HEK293 (cell line): ENCODE results near the gene SRCIN1.

ENCODE experiments used
- CTCF ChIA-PET: fragments of 350-600 bp; formaldehyde crosslinking; extraction: SDS; loops from one replicate; lab custom pipeline; 2021; ENCODE audit warnings: antibody characterized with exemption; lab: Yijun Ruan, JAX
- POLR2A ChIA-PET: fragments of 300-600 bp; formaldehyde crosslinking; extraction: SDS; loops from one replicate; lab custom pipeline; 2020; ENCODE audit warnings: antibody characterized with exemption, inconsistent platforms; lab: Yijun Ruan, JAX
- H3K27ac ChIP-seq: fragments of 200-500 bp; sonication (Bioruptor generic); 2 replicates; pipeline ENCODE4 v1.5.1; 2014; ENCODE audit warnings: low read depth, low read length, control low read depth, inconsistent platforms; ENCODE audit errors: extremely low read depth
- H3K36me3 ChIP-seq, 2 experiments: fragments of 200-500 bp in 1 of 2; sonication (Bioruptor generic) in 1 of 2; 1 replicate in 1 of 2; 2 replicates in 1 of 2; pipeline ENCODE4 v1.5.1; 2014 to 2017; ENCODE audit warnings: inconsistent platforms in 2 of 2, low read length in 2 of 2; ENCODE audit not compliant: control insufficient read depth in 2 of 2, insufficient read depth in 1 of 2
- H3K4me1 ChIP-seq: fragments of 200-500 bp; sonication (Bioruptor generic); 2 replicates; pipeline ENCODE4 v1.5.1; 2014; ENCODE audit warnings: mild to moderate bottlenecking, low read length, inconsistent platforms; ENCODE audit not compliant: control insufficient read depth, insufficient read depth
- H3K4me3 ChIP-seq: 2 replicates; pipeline ENCODE4 v1.5.1; 2011; ENCODE audit warnings: low read depth, mild to moderate bottlenecking, control low read depth, low read length, moderate library complexity
- H3K9me3 ChIP-seq: fragments of 200-500 bp; sonication (Bioruptor generic); 2 replicates; pipeline ENCODE4 v1.5.1; 2014; ENCODE audit warnings: low read depth, low read length, inconsistent platforms; ENCODE audit not compliant: control insufficient read depth, insufficient read depth
- ATF2 ChIP-seq: fragments of 450-650 bp; formaldehyde crosslinking; IDR thresholded peaks from 2 replicates; pipeline ENCODE4 v1.5.1; 2016; ENCODE audit warnings: missing biosample characterization, missing genetic modification characterization, low read depth
- BCL6B ChIP-seq: fragments of 450-650 bp; formaldehyde crosslinking; IDR thresholded peaks from 2 replicates; pipeline ENCODE4 v1.5.1; 2017; ENCODE audit warnings: missing biosample characterization, missing genetic modification characterization
- MYNN ChIP-seq: fragments of 450-650 bp; formaldehyde crosslinking; IDR thresholded peaks from 2 replicates; pipeline ENCODE4 v1.5.1; 2016; ENCODE audit warnings: missing biosample characterization, missing genetic modification characterization, borderline replicate concordance
- OSR2 ChIP-seq: fragments of 450-650 bp; formaldehyde crosslinking; IDR thresholded peaks from 2 replicates; pipeline ENCODE4 v1.5.1; 2016; ENCODE audit warnings: missing biosample characterization, missing genetic modification characterization
- SETDB1 ChIP-seq: IDR thresholded peaks from one replicate; pipeline ENCODE4 v1.6.1; 2017; ENCODE audit warnings: mild to moderate bottlenecking, low read length, moderate library complexity, mixed read lengths; ENCODE audit not compliant: insufficient read length
- SP7 ChIP-seq: fragments of 450-650 bp; formaldehyde crosslinking; IDR thresholded peaks from 2 replicates; pipeline ENCODE4 v1.5.1; 2016; ENCODE audit warnings: missing biosample characterization, missing genetic modification characterization
- YY2 ChIP-seq: fragments of 450-650 bp; formaldehyde crosslinking; IDR thresholded peaks from 2 replicates; pipeline ENCODE4 v1.5.1; 2016; ENCODE audit warnings: missing biosample characterization, missing genetic modification characterization
- ZBTB11 ChIP-seq: fragments of 450-650 bp; formaldehyde crosslinking; conservative IDR thresholded peaks from 2 replicates; pipeline ENCODE4 v1.5.1; 2016; ENCODE audit warnings: low read depth, missing biosample characterization, missing genetic modification characterization
- ZBTB21 ChIP-seq: fragments of 450-650 bp; formaldehyde crosslinking; IDR thresholded peaks from 2 replicates; pipeline ENCODE4 v1.5.1; 2017; ENCODE audit warnings: missing biosample characterization, missing genetic modification characterization
- ZBTB26 ChIP-seq: fragments of 450-650 bp; formaldehyde crosslinking; optimal IDR thresholded peaks from 2 replicates; pipeline ENCODE3; 2016; ENCODE audit warnings: missing biosample characterization, mild to moderate bottlenecking, missing genetic modification characterization
- ZNF148 ChIP-seq: fragments of 450-650 bp; formaldehyde crosslinking; IDR thresholded peaks from 2 replicates; pipeline ENCODE4 v1.5.0; 2017; ENCODE audit warnings: missing biosample characterization, missing genetic modification characterization, borderline replicate concordance
- ZNF184 ChIP-seq: fragments of 450-650 bp; IDR thresholded peaks from 2 replicates; pipeline ENCODE4 v1.5.1; 2018; ENCODE audit warnings: missing biosample characterization, mild to moderate bottlenecking, missing genetic modification characterization
- ZNF223 ChIP-seq: fragments of 450-650 bp; formaldehyde crosslinking; IDR thresholded peaks from 2 replicates; pipeline ENCODE4 v1.5.1; 2016; ENCODE audit warnings: missing biosample characterization, missing genetic modification characterization
- ZNF239 ChIP-seq: fragments of 450-650 bp; formaldehyde crosslinking; IDR thresholded peaks from 2 replicates; pipeline ENCODE4 v1.5.1; 2016; ENCODE audit warnings: missing biosample characterization, missing genetic modification characterization
- ZNF266 ChIP-seq: fragments of 450-650 bp; formaldehyde crosslinking; IDR thresholded peaks from 2 replicates; pipeline ENCODE4 v1.5.1; 2016; ENCODE audit warnings: missing biosample characterization, missing genetic modification characterization, low read depth
- ZNF335 ChIP-seq: fragments of 450-650 bp; formaldehyde crosslinking; conservative IDR thresholded peaks from 2 replicates; pipeline ENCODE4 v1.5.1; 2016; ENCODE audit warnings: missing biosample characterization, missing genetic modification characterization
- ZNF354C ChIP-seq: fragments of 450-650 bp; formaldehyde crosslinking; IDR thresholded peaks from 2 replicates; pipeline ENCODE4 v1.5.1; 2016; ENCODE audit warnings: missing biosample characterization, missing genetic modification characterization, low read depth, borderline replicate concordance
- ZNF391 ChIP-seq: fragments of 450-650 bp; formaldehyde crosslinking; IDR thresholded peaks from 2 replicates; pipeline ENCODE4 v1.5.1; 2016; ENCODE audit warnings: low read depth, missing biosample characterization, missing genetic modification characterization, borderline replicate concordance
- ZNF394 ChIP-seq: fragments of 450-650 bp; formaldehyde crosslinking; IDR thresholded peaks from 2 replicates; pipeline ENCODE4 v1.5.1; 2016; ENCODE audit warnings: missing biosample characterization, missing genetic modification characterization, mild to moderate bottlenecking, moderate library complexity, borderline replicate concordance
- ZNF48 ChIP-seq: fragments of 450-650 bp; formaldehyde crosslinking; IDR thresholded peaks from 2 replicates; pipeline ENCODE4 v1.5.1; 2016; ENCODE audit warnings: missing biosample characterization, missing genetic modification characterization
- ZNF548 ChIP-seq: fragments of 450-650 bp; formaldehyde crosslinking; IDR thresholded peaks from 2 replicates; pipeline ENCODE4 v1.5.1; 2016; ENCODE audit warnings: missing biosample characterization, missing genetic modification characterization
- ZNF791 ChIP-seq: fragments of 450-650 bp; formaldehyde crosslinking; IDR thresholded peaks from 2 replicates; pipeline ENCODE4 v1.5.1; 2016; ENCODE audit warnings: missing biosample characterization, missing genetic modification characterization
- ZNF830 ChIP-seq: fragments of 450-650 bp; IDR thresholded peaks from 2 replicates; pipeline ENCODE4 v1.5.0; 2018; ENCODE audit warnings: missing biosample characterization, missing genetic modification characterization, low read depth, mild to moderate bottlenecking, moderate library complexity
- ZSCAN30 ChIP-seq: fragments of 450-650 bp; IDR thresholded peaks from 2 replicates; pipeline ENCODE4 v1.5.1; 2018; ENCODE audit warnings: missing biosample characterization, mild to moderate bottlenecking, missing genetic modification characterization, moderate library complexity

SRCIN1 gene

GRCh38 chr17:38617074-38617860, 11.5 kb upstream of the SRCIN1 start:
- no peak overlapping the region for H3K27ac ChIP-seq
- H3K9me3 ChIP-seq: no peaks in the 10 kb centered on the region
- CTCF ChIA-PET: interaction anchor here (0.6 to 4.4 kb wide), 8 partner anchors 10 to 125 kb away, joined by 3 to 39 read pairs (median 6); partner anchors contain the start of gene SRCIN1
- H3K4me1 ChIP-seq: no peaks in the 10 kb centered on the region
- no peak overlapping the region for H3K4me3 ChIP-seq
- no peak for TF ChIP-seq ZNF830 (tag by site-specific recombination)
- no peak for TF ChIP-seq BCL6B (tag by site-specific recombination)
- TF ChIP-seq ZBTB21 (tag by site-specific recombination): no peak
- no peak for TF ChIP-seq ZNF184
- TF ChIP-seq ZNF239: no peak
- no peak for TF ChIP-seq ZNF223 (tag by site-specific recombination)
- no peak for TF ChIP-seq ZNF335 (tag by site-specific recombination)
- no peak for TF ChIP-seq SP7 (tag by site-specific recombination)
- TF ChIP-seq ZBTB11 (tag by site-specific recombination): no peak
- TF ChIP-seq, all 188 proteins: peak for 0
- POLR2A ChIA-PET: interaction anchor here (0.6 kb wide), 1 partner anchor 109 kb away, joined by 3 read pairs; no protein-coding TSS in a partner anchor
- no peaks in the 10 kb centered on the region for H3K36me3 ChIP-seq

GRCh38 chr17:38616361-38616760, 10.6 kb upstream of the SRCIN1 start:
- POLR2A ChIA-PET: interaction anchor here (0.6 to 1.2 kb wide), 2 partner anchors 49 to 110 kb away, joined by 3 to 4 read pairs; no protein-coding TSS in a partner anchor
- no peaks in the 10 kb centered on the region for H3K4me1 ChIP-seq
- CTCF ChIA-PET: interaction anchor here (1.2 to 4.4 kb wide), 5 partner anchors 9 to 53 kb away, joined by 4 to 39 read pairs (median 8); partner anchors contain the start of gene SRCIN1
- no peaks in the 10 kb centered on the region for H3K9me3 ChIP-seq
- no peak overlapping the region for H3K27ac ChIP-seq
- no peak overlapping the region for H3K4me3 ChIP-seq
- H3K36me3 ChIP-seq: no peaks in the 10 kb centered on the region
- TF ChIP-seq ZSCAN30: no peak
- TF ChIP-seq ATF2: no peak
- TF ChIP-seq ZNF354C: no peak
- TF ChIP-seq ZNF791: no peak
- no peak for TF ChIP-seq ZNF548 (tag by site-specific recombination)
- no peak for TF ChIP-seq ZNF148
- no peak for TF ChIP-seq YY2 (tag by site-specific recombination)
- no peak for TF ChIP-seq ZNF48 (tag by site-specific recombination)
- no peak for TF ChIP-seq MYNN
- no peak for TF ChIP-seq SETDB1
- TF ChIP-seq ZNF394: no peak
- no peak for TF ChIP-seq ZBTB26
- TF ChIP-seq ZNF266 (tag by site-specific recombination): no peak
- no peak for TF ChIP-seq ZNF391 (tag by site-specific recombination)
- no peak for TF ChIP-seq OSR2 (tag by site-specific recombination)
